ENCODE results near the gene RBM17.

RBM17 gene

GRCh38 chr10:6071181-6072175 lies 17.4 kb upstream of the RBM17 start:
- DNase-seq (ENCODE audit: low read depth): no peak
- H3K4me3 ChIP-seq (ENCODE audit: low read depth, low read length): no peak overlapping the region
- no peak for TF ChIP-seq CTCF (IDR thresholded peaks at IDR 0.05; ENCODE audit: control insufficient read depth, extremely low read depth, insufficient read depth)

GRCh38 chr10:6072215-6072934 lies 16.5 kb upstream of the RBM17 start:
- no peak overlapping the region for H3K4me3 ChIP-seq (ENCODE audit: low read depth, low read length)
- no peak for TF ChIP-seq CTCF (IDR thresholded peaks at IDR 0.05; ENCODE audit: control insufficient read depth, extremely low read depth, insufficient read depth)
- no peak for DNase-seq (ENCODE audit: low read depth)

- H3K4me3 ChIP-seq (ENCODE audit: low read depth, low read length): no peak overlapping the region
- DNase-seq (ENCODE audit: low read depth): no peak
- no peak for TF ChIP-seq CTCF (IDR thresholded peaks at IDR 0.05; ENCODE audit: control insufficient read depth, extremely low read depth, insufficient read depth)
These were observed 14.1 kb upstream of the RBM17 start for GRCh38 chr10:6074489-6075301.

- TF ChIP-seq CTCF (IDR thresholded peaks at IDR 0.05; ENCODE audit: control insufficient read depth, extremely low read depth, insufficient read depth): no peak
- no peak overlapping the region for H3K4me3 ChIP-seq (ENCODE audit: low read depth, low read length)
- no peak for DNase-seq (ENCODE audit: low read depth)
These were observed 11.7 kb upstream of the RBM17 start for GRCh38 chr10:6077071-6077675.

- DNase-seq (ENCODE audit: low read depth): no peak
- TF ChIP-seq CTCF (IDR thresholded peaks at IDR 0.05; ENCODE audit: control insufficient read depth, extremely low read depth, insufficient read depth): no peak
- H3K4me3 ChIP-seq (ENCODE audit: low read depth, low read length): no peak overlapping the region
These were observed 9.8 kb upstream of the RBM17 start for GRCh38 chr10:6079044-6079443.

- no peak for TF ChIP-seq CTCF (IDR thresholded peaks at IDR 0.05; ENCODE audit: control insufficient read depth, extremely low read depth, insufficient read depth)
- no peak for DNase-seq (ENCODE audit: low read depth)
- no peak overlapping the region for H3K4me3 ChIP-seq (ENCODE audit: low read depth, low read length)
These were observed 8.3 kb upstream of the RBM17 start for GRCh38 chr10:6080417-6080973.

Data from LNCaP clone FGC (cell line).